H54 (cell line): Measurements from ENCODE around the gene SYTL2.
"Not testable (repeated sequence)": the region's sequence is repeated elsewhere in the genome, so short reads cannot be mapped to it uniquely, and the experiment has no call there.

ENCODE experiments used
- DNase-seq: peaks from one replicate; pipeline ENCODE4 v3.0.0; 2011; ENCODE audit warnings: low spot score, mixed read lengths; ENCODE audit not compliant: insufficient read length
- FAIRE-seq: peaks from 3 replicates; lab custom pipeline; 2011; peaks lifted over from hg19 to GRCh38; lab: Jason Lieb, UNC
- POLR2A ChIP-seq: IDR thresholded peaks from 2 replicates; pipeline ENCODE4 v1.6.1; 2011; ENCODE audit warnings: low read depth, mild to moderate bottlenecking, low read length

Gene SYTL2

GRCh38 chr11:85810871-85811611 is at the start of gene SYTL2:
Gene SYTL2, minus strand, starts transcription at chr11:85811141. Its CDS starts 53,416 bp downstream, at chr11:85757725.
- peak; percentile 96 for TF ChIP-seq POLR2A
- peak; percentile 90 for DNase-seq
- FAIRE-seq, result no peak

DNA sequence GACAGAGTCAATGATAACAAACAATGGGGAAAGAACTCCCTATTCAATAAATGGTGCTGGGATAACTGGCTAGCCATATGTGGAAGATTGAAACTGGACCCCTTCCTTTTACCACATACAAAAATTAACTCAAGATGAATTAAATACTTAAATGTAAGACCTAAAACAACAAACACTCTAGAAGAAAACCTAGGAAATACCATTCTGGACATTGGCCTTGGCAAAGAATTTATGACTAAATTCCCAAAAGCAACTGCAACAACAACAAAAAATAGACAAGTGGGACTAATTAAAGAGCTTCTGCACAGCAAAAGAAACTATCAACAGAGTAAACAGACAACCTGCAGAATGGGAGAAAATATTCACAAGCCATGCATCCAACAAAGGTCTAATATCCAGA is 48.6 kb upstream of the SYTL2 start:
- FAIRE-seq, result not testable (repeated sequence)

GRCh38 chr11:85857098-85857497 is 46.2 kb upstream of the SYTL2 start:
- TF ChIP-seq POLR2A, result no peak
- FAIRE-seq, result no peak
- no peak for DNase-seq

More for the DNA sequence above, 48.6 kb upstream of the SYTL2 start:
- not testable (repeated sequence) for DNase-seq

- FAIRE-seq, result no peak
Measured at GRCh38 chr11:85855341-85855656, 44.4 kb upstream of the SYTL2 start, which contains the start of gene CCDC83. Gene CCDC83, plus strand, starts transcription at chr11:85855383. Its CDS starts 9,741 bp downstream, at chr11:85865124.

DNA sequence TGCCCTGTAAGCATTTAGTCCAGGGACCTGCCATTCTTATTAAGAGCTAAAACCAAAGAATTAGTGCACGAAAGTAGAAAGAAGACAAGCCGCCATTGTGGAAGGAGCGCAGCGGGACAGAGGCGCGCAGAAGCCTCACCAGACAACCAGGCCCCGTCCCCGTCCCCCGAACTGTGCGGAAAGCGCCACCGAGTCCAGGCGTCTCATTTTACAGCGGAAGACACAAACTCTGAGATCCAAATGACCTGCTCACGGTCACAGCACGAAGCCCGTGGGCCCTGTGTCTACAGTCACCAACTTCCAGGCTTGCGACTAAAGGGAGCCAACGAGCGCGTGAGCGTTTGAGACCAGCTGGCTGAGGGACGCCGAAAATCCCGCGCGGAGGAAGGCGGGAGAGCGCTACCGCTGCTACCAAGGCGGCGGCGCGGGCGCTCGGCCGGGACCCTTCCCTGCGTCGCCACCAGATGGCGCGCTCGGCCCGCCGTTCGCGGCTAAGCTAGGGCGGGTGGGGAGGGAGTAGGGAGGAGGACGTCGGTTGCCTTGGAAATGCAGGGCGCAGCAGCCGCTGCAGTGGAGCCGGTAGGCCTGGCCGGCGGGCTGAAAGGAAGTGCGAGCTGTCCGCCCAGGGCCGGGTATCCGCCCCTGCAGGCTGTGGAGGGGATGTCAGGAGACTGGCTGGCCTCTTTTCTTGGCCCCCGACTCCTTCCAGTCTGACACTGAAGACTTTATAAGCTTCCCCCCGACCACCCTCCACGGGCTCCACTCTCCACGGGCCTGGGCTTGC is 43.8 kb upstream of the SYTL2 start:
- FAIRE-seq (peak; percentile 43), DNase-seq (peak; percentile 98)
- TF ChIP-seq POLR2A, result peak; percentile 59

More at GRCh38 chr11:85855341-85855656, 44.4 kb upstream of the SYTL2 start, which contains the start of gene CCDC83:
- no peak for DNase-seq
- no peak for TF ChIP-seq POLR2A

GRCh38 chr11:85854212-85854556 is 43.2 kb upstream of the SYTL2 start:
- no peak for FAIRE-seq
- TF ChIP-seq POLR2A, result no peak
- no peak for DNase-seq

DNA sequence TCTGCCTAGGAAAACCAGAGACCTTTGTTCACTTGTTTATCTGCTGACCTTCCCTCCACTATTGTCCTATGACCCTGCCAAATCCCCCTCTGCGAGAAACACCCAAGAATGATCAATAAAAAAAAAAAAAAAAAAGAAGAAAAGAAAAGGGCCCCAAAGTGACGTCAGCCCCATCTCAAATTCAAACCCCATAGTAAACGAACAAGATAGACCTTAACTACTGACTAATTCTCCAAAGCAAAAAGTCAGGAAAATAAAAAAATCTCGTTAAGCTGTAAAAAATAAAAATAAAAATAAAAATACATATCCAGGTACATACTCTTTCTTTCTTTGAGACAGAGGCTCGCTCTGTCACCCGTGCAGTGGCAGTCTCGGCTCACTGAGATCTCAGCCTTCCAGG is 42.6 kb upstream of the SYTL2 start:
- not testable (repeated sequence) for FAIRE-seq, DNase-seq

- not testable (repeated sequence) for FAIRE-seq, DNase-seq
Measured at GRCh38 chr11:85852754-85853153, 41.8 kb upstream of the SYTL2 start.

GRCh38 chr11:85848556-85848955 is 37.6 kb upstream of the SYTL2 start:
- no peak for FAIRE-seq

GRCh38 chr11:85848006-85848405 is 37.1 kb upstream of the SYTL2 start:
- no peak for FAIRE-seq
- no peak for DNase-seq
- no peak for TF ChIP-seq POLR2A

More at GRCh38 chr11:85848556-85848955, 37.6 kb upstream of the SYTL2 start:
- no peak for DNase-seq
- TF ChIP-seq POLR2A, result no peak

GRCh38 chr11:85847436-85847835 is 36.5 kb upstream of the SYTL2 start:
- TF ChIP-seq POLR2A, result no peak
- FAIRE-seq, result no peak
- DNase-seq, result no peak

GRCh38 chr11:85845124-85845631 is 34.2 kb upstream of the SYTL2 start:
- FAIRE-seq, result no peak

DNA sequence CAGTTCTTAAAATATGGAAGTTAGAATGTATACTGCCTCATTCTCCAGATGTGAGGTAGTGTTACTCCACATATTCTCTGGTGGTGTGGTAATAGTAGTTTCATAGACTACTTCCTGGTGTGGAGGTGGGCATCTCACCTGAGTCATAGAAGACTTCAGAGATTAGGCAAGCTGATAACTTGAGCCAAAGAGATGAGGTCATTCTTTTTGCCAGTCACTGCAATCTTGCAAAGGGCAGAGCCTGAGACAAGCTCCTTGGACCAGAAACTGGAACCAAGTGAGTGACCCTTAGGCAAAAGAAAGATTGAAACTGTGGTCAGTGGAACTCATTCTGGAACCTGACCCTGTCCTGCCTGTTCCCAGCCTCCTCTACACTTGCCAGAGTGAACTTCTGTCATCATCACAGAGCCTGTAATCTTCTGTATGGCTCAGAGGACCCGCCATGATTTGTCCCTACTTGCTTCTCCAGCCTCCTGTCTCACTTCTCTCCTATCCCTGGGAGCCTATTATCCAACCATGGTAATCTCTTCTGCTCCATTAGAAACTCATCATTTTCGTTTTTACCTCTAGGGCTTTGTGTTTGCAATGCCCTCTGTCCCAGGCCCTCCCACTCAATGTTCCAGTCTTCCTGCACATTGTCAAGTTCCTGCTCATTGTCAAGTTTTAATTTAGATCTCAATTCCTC is 33.6 kb upstream of the SYTL2 start:
- TF ChIP-seq POLR2A, result no peak
- DNase-seq (peak; percentile 73), FAIRE-seq (peak; percentile 79)

More at GRCh38 chr11:85845124-85845631, 34.2 kb upstream of the SYTL2 start:
- no peak for TF ChIP-seq POLR2A
- DNase-seq, result no peak

DNA sequence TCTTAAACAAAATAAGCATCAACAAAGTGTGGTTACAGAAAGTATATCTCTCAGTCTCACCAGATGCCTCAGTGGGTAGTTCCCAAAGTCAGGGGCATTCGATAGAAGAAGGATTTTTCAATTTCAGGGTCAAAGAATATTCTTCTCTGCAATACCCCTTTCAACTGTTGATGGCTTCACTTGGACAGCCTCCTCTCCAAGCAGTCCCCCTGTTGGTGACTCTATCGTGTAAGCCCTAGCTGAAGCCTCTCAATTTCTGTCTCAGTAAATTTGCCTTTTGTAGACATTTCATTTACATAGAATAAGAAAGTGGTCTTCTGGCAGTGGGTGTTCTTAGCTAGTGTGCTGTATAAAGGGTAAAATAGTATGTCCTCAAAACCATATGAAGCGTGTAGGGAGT is 33.0 kb upstream of the SYTL2 start:
- TF ChIP-seq POLR2A, result no peak
- FAIRE-seq (no peak), DNase-seq (no peak)

- DNase-seq, FAIRE-seq: not testable (repeated sequence)
Measured at GRCh38 chr11:85840932-85841331, 30.0 kb upstream of the SYTL2 start.
